ENCODE measurements around the gene ZNF407.

The ZNF407 gene

GRCh38 chr18:74975001-74975400, 377.3 kb downstream of the ZNF407 start:
- DNase-seq (ENCODE audit: low read depth): no peak

GRCh38 chr18:74976331-74976909, 378.8 kb downstream of the ZNF407 start:
- DNase-seq (ENCODE audit: low read depth): no peak

- no peak for DNase-seq (ENCODE audit: low read depth)
These were observed 379.4 kb downstream of the ZNF407 start for GRCh38 chr18:74977041-74977440.

GRCh38 chr18:74980669-74981068, 383.0 kb downstream of the ZNF407 start:
- DNase-seq (ENCODE audit: low read depth): no peak

- no peak for DNase-seq (ENCODE audit: low read depth)
These were observed 383.8 kb downstream of the ZNF407 start for GRCh38 chr18:74981476-74981875.

DNA sequence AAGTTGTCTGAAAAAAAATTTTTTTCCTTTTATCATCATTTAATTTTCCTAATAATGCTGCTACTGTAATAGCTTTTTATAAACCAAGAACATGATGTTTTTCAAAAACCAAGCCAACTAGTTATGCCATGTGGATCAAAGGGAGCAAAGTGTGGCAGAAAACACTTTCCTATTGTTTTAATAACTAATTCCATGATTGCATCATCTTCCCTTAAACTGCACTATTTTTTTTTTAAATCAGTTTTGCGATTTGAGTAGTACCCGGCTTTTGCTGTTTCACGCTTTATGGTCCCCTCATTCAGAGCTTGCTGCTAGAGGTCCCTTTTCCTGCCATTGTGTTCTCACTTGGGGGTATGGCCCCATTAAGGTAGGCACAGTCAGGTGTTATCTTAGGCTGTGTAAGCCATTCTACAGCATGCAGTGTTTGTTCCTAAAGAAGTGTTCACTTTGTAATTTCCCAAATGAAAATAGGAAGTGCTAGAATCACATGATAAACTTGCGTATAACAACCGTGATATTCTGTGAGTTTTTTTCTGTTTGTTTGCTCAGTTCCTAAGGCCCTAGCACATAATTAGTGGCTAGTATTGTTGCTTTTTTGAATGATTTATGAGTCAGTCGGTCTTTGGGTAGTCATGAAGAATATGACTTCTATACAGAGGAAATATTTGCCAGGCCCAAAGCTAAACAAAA, 385.4 kb downstream of the ZNF407 start:
- DNase-seq (ENCODE audit: low read depth): no peak

DNA sequence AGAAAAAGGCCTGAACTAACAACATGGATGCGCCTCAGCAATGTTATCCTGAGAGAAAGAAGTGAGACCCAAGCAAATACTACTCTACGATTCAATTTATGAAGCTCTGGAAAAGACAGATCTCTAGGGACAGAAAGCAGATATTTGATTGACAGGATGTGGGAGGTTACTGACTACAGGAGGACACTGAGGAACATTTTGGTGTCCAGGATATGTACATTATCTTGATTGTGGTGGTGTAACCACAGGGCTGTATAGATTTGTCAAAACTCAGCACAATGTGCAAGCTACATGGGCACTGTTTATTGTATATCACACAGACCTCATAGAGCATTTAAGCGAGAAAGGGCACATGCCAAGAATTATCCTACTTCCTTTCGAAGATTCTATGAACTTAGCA, 391.5 kb downstream of the ZNF407 start:
- no peak for DNase-seq (ENCODE audit: low read depth)

GRCh38 chr18:74990563-74991081, 393.0 kb downstream of the ZNF407 start:
- DNase-seq (ENCODE audit: low read depth): no peak

GRCh38 chr18:74994502-74995418, 397.1 kb downstream of the ZNF407 start:
- no peak for DNase-seq (ENCODE audit: low read depth)

- no peak for DNase-seq (ENCODE audit: low read depth)
These were observed 397.7 kb downstream of the ZNF407 start for GRCh38 chr18:74995419-74995736.

GRCh38 chr18:74996055-74996454, 398.4 kb downstream of the ZNF407 start:
- no peak for DNase-seq (ENCODE audit: low read depth)

DNA sequence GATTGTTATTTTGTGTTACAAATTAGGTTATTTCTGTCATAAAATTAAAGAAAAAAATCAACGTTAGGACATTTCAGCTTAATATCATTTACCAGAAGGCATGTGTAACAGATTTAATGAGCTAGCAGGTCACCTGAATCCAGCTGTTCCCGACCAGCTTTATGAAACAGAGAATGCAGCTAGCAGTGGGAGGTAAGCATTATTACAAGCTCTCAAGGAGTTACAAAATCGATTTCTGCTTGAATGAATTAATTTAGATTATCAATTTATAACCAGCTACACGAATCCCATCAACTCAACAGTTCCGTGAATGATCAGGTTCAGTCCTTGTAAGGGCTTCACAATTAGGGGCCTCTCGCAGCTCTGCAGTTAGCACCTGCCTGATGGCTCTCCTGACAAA, 399.3 kb downstream of the ZNF407 start:
- DNase-seq (ENCODE audit: low read depth): no peak

- no peak for DNase-seq (ENCODE audit: low read depth)
These were observed 403.2 kb downstream of the ZNF407 start for GRCh38 chr18:75000920-75001319.

GRCh38 chr18:75003039-75003438, 405.4 kb downstream of the ZNF407 start:
- no peak for DNase-seq (ENCODE audit: low read depth)

- no peak for DNase-seq (ENCODE audit: low read depth)
These were observed 406.4 kb downstream of the ZNF407 start for GRCh38 chr18:75003764-75004690.

- no peak for DNase-seq (ENCODE audit: low read depth)
These were observed 408.0 kb downstream of the ZNF407 start for GRCh38 chr18:75005626-75006025.

DNA sequence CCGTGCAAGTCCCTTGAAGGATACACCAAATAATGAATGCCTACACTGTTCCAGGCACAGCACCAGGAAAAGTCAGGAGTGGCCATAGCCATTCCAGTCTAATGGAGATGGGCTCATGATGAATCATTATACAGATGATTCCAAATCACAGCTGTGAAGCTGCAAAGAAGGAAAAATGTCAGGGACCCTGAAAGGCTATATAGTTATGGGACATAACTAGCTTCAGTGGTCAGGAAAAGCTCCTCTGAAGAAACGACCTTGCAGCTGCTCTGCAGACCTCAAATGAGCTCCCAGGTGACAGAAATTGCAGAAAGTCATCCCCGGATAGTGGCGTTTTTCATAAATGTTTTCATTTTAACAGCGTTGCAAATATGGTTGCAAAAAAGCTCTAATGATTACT, 410.5 kb downstream of the ZNF407 start:
- no peak for DNase-seq (ENCODE audit: low read depth)

DNA sequence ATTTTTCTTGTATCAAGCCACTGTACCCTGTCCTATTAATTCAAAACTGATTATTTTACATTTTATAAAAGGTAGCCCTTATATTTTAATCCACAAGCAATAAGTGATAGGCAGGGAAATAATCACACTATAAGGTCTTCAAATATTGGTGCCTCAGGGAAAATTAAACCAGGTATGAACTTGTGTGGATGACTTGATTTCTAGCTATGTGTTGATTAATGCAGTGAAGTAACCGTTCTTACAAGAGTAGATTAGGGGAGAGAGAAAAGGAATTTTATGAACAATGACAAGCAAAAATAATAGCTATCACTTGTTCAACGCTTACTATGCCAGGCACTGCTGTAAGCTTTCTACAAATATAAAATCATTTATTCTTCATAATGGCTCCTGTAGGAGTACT, 411.6 kb downstream of the ZNF407 start:
- no peak for DNase-seq (ENCODE audit: low read depth)

DNA sequence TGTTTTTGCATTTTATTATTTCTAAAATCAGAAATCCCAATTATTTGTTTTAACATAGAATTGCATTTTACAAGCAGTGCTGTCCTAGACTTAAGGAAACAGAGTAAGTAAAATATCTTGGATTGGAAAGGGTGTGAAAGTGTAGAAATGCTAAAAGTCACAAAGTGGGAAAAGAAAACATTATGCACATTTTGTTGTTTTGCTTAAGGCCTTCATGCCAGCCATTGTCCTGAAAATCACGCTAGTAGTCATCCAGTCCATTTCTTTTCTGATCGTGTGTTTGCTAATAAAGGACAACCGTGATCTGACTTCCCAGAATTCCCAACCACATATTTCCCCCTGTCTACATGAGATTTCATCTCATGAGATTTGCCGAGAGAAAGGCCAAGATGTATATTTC, 412.2 kb downstream of the ZNF407 start:
- DNase-seq (ENCODE audit: low read depth): no peak

- DNase-seq (ENCODE audit: low read depth): no peak
These were observed 412.6 kb downstream of the ZNF407 start for GRCh38 chr18:75010278-75010677.

- no peak for DNase-seq (ENCODE audit: low read depth)
These were observed 413.0 kb downstream of the ZNF407 start for GRCh38 chr18:75010689-75011088.
